Ureter (tissue), 1 donor: ENCODE data around the gene CLCA2. TPM values are rescaled to one million over a fixed set of nuclear protein-coding genes. Genes with fewer than 3 reads are reported as not detected.

ENCODE experiments used
- DNase-seq: peaks from one replicate; pipeline ENCODE4 v3.0.0-alpha.2; 2020; ENCODE audit warnings: low spot score
- total RNA-seq: library from RNA; stranded (reverse); gene quantifications from one replicate; pipeline ENCODE4 v1.2.4, GENCODE V29; 2023
- donor health status: DM: yes; HTN: yes; CAD: no.

Gene CLCA2
- total RNA-seq, 1 donor from 2014 or later, result 2.6 TPM

GRCh38 chr1:86430376-86430775, 6.4 kb downstream of the CLCA2 start:
- DNase-seq, result no peak

- DNase-seq, result no peak
Measured at GRCh38 chr1:86434059-86434458, 10.1 kb downstream of the CLCA2 start.

GRCh38 chr1:86435327-86435726, 11.4 kb downstream of the CLCA2 start:
- DNase-seq, result no peak

- no peak for DNase-seq
Measured at GRCh38 chr1:86436041-86436440, 12.1 kb downstream of the CLCA2 start.

- no peak for DNase-seq
Measured at GRCh38 chr1:86441581-86441980, 17.6 kb downstream of the CLCA2 start.

GRCh38 chr1:86441997-86442396, 18.0 kb downstream of the CLCA2 start:
- no peak for DNase-seq

GRCh38 chr1:86445919-86446318, 21.9 kb downstream of the CLCA2 start:
- DNase-seq, result no peak

GRCh38 chr1:86447198-86447790, 23.3 kb downstream of the CLCA2 start:
- DNase-seq, result no peak

GRCh38 chr1:86448670-86449069, 24.7 kb downstream of the CLCA2 start:
- DNase-seq, result no peak

- DNase-seq, result no peak
Measured at GRCh38 chr1:86449103-86449502, 25.1 kb downstream of the CLCA2 start.

- no peak for DNase-seq
Measured at GRCh38 chr1:86450847-86451246, 26.9 kb downstream of the CLCA2 start.

- no peak for DNase-seq
Measured at GRCh38 chr1:86453664-86454063, 29.7 kb downstream of the CLCA2 start.

- no peak for DNase-seq
Measured at GRCh38 chr1:86455073-86455472, 31.1 kb downstream of the CLCA2 start.

GRCh38 chr1:86460998-86461397, 37.0 kb downstream of the CLCA2 start:
- no peak for DNase-seq

- no peak for DNase-seq
Measured at GRCh38 chr1:86461482-86461881, 37.5 kb downstream of the CLCA2 start.

GRCh38 chr1:86464819-86465218, 40.8 kb downstream of the CLCA2 start:
- DNase-seq, result no peak

GRCh38 chr1:86466109-86466844, 42.3 kb downstream of the CLCA2 start:
- no peak for DNase-seq

GRCh38 chr1:86466986-86467385, 43.0 kb downstream of the CLCA2 start:
- no peak for DNase-seq

- no peak for DNase-seq
Measured at GRCh38 chr1:86468501-86468977, 44.6 kb downstream of the CLCA2 start, which contains the start of gene CLCA1. TSS of gene CLCA1 (plus strand) at chr1:86468927. CDS start at chr1:86468972, 45 bp downstream.

- DNase-seq, result no peak
Measured at GRCh38 chr1:86470859-86471258, 46.9 kb downstream of the CLCA2 start.

GRCh38 chr1:86471291-86471690, 47.3 kb downstream of the CLCA2 start:
- no peak for DNase-seq

GRCh38 chr1:86472152-86472551, 48.2 kb downstream of the CLCA2 start:
- DNase-seq, result no peak

- no peak for DNase-seq
Measured at GRCh38 chr1:86472767-86473166, 48.8 kb downstream of the CLCA2 start.
